Activated CD4-positive, CD25-positive, alpha-beta regulatory T cell treated with anti-CD3 and anti-CD28 coated beads, Interleukin-2, amount 50 U/mL, for 24 hours (primary cell): ENCODE results near the gene EDRF1.
"Not testable (repeated sequence)": the region's sequence is repeated elsewhere in the genome, so short reads cannot be mapped to it uniquely, and the experiment has no call there.

Experiments used
- ATAC-seq, 2 donors: fragments of 150-1000 bp; cut with Tn5 transposase; one replicate each; pipeline ENCODE4 v1.10.0; 2021; ENCODE audit warnings: mild to moderate bottlenecking in 1 of 2, moderate library complexity in 1 of 2

The EDRF1 gene

GRCh38 chr10:125709553-125710474, 9.7 kb upstream of the EDRF1 start:
- ATAC-seq: no peak

DNA sequence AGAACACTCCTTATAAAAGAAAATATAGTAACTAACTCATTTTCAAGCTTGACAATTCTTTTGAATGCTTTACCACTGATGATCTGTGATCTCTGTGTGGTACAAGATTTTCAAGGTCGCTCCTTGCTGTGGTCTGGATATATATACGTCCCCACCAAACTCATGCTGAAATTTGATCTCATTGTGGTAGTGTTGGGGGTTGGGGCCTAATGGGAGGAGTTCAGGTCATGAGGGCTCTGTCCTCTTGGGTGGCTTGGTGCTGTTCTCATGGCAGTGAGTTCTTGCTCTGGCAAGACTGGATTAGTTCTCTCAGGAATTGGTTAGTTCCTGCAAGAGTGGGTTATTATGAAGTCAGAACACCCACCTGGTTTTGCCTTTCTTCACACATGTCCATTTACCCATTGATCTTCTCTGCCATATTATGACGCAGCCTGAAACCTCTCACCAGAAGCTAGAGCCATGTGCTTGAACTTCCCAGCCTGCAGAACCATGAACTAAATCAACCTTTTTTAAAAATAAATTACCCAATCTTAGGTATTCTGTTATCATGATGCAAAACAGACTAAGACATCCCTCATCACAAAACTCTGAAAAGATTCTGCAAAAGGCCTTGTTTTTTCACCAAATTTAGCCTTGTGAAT, 8.3 kb upstream of the EDRF1 start:
- ATAC-seq: no peak

GRCh38 chr10:125714728-125715127, 4.8 kb upstream of the EDRF1 start:
- ATAC-seq: not testable (repeated sequence)

DNA sequence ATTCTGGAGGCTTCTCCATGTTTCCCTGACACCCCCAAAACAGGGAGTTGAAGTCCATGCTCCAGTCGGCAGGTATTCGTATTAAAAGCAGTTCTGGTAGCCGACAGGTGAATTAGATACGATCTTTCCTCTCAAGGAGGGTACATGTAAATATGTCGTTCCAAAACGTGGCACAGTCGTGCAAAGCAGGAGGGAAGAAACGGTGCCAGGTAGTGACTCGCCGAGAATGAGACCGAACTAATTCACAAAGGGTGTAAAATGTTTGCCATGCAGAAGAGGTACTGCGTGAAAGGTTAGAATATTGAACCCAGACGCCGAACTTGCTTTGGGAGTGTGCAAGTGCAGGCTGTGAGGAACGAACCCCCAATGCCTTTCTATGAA, 483 bp downstream of the EDRF1 start:
- ATAC-seq: no peak

GRCh38 chr10:125721035-125721434, 1.5 kb downstream of the EDRF1 start:
- no peak for ATAC-seq

GRCh38 chr10:125722811-125723210, 3.3 kb downstream of the EDRF1 start:
- ATAC-seq: no peak

- no peak for ATAC-seq
Measured at GRCh38 chr10:125726914-125727313, 7.4 kb downstream of the EDRF1 start.

GRCh38 chr10:125727436-125727835, 7.9 kb downstream of the EDRF1 start:
- no peak for ATAC-seq

DNA sequence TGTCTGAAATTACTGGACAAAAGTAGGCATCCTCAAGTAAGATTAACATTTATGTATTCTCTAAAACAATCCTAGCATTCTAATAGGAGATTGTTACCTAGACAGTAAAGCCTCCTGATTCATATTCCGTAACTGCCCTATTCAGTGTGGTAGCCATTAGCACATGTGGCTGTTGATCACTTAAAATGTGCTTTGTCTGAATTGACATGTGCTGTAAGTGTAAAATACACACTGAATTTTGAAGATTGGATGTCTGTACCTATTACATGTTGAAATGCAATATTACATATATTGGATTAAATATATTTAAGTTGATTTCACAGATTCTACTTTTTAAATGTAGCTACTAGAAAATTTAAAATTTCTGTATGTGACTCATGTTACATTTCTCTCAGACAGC, 14.6 kb downstream of the EDRF1 start:
- no peak for ATAC-seq

DNA sequence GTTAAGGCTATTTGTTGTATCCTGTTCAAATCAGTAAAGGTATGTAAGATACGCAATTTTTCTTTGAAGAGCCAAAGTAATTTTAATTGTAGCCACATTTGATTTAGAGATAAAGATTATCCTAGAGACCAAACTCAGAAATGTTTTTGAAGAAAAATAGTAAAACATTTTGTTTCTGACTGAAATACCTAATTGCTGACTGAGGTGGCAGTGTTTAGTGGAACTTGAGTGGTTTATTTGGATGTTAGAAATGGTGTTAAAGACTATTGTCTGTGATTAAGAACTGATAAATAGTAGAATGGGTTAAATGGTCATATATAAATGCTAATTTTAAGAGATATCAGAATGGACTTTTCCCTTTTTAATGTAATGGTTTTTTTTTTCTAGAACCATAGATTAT, 15.3 kb downstream of the EDRF1 start:
- no peak for ATAC-seq

GRCh38 chr10:125738206-125738605, 18.7 kb downstream of the EDRF1 start:
- no peak for ATAC-seq

GRCh38 chr10:125739994-125740679, 20.6 kb downstream of the EDRF1 start:
- ATAC-seq: no peak

DNA sequence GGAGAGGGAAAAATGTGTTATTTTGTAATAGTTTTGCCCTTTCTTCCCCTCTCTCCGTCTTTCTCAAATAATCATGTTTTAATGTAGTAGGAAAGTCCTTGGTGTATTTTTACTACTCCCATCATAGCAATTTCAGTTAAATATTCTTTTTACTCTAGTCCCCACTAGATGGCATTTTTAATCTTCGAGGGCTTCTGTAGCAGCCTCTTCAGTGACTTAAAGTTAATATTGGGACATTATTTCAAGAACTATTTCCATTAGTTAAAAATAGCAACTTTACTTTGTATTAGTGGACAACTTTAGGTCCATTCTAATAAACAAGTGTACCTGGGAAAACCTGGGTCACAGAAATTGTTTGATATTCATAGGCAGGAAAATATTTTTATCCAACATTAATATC, 23.0 kb downstream of the EDRF1 start:
- no peak for ATAC-seq

DNA sequence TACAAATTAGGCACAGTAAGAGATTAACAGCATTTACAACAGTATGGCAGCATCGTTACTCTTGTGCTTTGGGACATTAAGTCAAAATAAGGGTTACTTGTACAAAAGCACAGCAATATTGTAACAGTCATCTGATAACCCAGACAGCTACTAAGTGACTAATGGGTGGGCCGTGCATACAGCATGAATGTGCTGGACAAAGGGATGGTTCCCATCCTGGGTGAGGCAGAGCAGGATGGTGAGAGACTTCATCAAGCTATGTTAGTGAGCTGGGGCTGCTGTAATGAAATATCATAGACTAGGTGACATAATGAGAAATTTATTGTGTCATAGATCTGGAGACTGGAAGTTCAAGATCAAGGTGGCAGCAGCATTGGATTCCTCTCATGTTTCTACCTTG, 25.4 kb downstream of the EDRF1 start:
- ATAC-seq: no peak

DNA sequence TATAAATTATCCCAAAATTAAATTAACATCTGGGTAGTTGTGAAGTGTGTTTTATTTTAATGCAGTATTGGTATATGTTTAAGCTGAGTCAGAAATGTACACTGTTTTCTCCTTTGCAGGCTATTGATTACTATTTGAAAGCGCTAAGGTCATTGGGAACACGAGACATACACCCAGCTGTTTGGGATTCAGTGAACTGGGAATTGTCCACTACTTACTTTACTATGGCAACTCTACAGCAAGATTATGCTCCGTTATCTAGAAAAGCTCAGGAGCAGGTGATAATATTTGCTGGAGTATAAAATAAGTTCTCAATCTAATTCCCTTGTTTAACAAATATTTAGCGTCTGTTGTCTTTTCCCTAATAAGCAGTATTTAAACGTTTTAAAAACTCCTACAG, 27.9 kb downstream of the EDRF1 start:
- no peak for ATAC-seq

- ATAC-seq: no peak
Measured at GRCh38 chr10:125756196-125756595, 36.7 kb downstream of the EDRF1 start.

DNA sequence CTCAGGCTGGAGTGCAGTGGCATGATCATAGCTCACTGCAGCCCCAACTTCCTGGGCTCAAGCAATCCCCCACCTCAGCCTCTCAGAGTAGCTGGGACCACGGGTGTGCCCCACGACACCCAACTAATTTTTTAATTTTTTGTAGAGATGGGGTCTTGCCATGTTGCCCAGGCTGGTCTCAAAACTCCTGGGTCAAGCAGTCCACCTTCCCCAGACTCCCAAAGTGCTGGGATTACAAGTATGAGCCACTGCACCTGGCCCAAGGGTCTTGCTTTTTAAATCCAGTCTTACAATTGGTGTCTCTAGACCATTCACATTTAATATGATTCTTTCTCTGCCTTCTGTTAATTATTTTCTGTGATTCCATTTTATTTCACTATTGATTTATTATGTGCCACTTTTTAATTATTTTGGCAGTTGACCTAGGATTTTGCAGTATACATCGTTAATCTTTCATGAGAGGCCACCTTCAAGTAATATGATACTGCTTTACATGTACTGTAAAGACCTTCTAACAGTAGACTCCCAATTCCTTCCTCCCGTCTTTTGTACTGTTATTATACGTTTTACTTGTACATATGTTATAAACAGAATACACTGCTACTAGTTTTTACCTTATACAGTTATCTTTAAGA, 37.5 kb downstream of the EDRF1 start:
- ATAC-seq: no peak

DNA sequence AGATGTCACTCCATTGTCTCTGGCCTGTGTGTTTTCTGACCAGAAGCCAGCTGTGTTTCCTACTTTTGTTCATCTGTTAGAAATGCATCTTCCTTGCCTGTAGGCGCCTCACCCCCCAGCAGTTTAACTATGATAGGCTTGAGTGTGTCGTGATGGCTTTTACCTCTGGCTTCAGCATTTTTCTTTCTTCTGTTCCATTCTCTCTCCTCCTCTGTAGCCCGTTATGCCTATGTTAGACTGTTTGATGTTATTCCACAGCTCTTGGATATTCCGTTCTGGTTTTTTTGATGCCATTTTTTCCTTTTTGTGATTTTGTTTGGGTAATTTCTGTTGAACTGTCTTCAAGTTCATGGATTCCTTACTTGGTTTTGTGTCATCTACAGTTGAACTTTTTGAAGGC, 38.2 kb downstream of the EDRF1 start:
- ATAC-seq: no peak

- no peak for ATAC-seq
Measured at GRCh38 chr10:125761961-125762360, 42.5 kb downstream of the EDRF1 start.

- no peak for ATAC-seq
Measured at GRCh38 chr10:125762692-125763648, 43.5 kb downstream of the EDRF1 start.

DNA sequence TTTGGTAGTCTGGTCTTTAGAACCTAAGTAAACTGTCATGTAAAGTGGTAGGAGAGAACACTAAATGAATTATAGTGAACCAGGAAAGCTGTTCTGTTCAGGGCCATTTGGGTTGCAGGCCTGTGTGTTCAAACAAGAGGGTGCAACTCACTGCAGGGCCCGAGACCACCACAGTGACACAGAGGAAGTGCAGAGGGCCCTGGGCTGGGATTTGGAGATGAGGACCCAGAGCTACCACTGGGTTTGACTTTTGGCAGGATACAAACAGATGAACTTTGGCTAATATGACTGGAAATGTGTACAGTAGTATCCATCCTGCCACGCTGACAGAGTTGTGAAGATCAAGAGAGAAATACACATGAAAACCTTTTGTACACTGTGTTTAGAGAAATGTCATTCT, 46.3 kb downstream of the EDRF1 start:
- ATAC-seq: no peak

DNA sequence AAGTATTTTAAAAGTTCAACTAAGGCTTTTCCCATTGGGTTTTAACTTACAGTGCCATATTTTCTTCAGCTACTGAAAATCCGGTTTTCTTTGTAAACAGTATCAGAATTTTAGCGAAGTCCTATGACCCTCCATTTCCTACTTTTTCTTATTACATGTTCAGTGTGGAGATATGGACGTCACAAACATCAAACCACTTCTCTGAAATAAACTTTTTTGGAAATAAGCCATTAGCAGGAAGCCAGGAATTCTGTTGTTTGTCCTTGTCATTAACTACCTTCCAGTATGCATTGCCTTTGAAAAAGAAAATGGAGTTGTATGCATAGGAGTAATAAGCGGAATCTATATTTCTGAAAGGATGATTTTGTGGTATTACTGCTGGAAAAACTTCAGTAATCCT, 47.0 kb downstream of the EDRF1 start:
- ATAC-seq: no peak
